Measurements from ENCODE around the gene SOCS6.

GRCh38 chr18:70365361-70365760 lies 76.5 kb downstream of the SOCS6 start:
- no peak for TF ChIP-seq YY1 (IDR thresholded peaks at IDR 0.05; ENCODE audit: low read depth)
- no peak for TF ChIP-seq TAF1 (IDR thresholded peaks at IDR 0.05; ENCODE audit: low read depth)
- no peak for TF ChIP-seq FOXM1 (IDR thresholded peaks at IDR 0.05; ENCODE audit: borderline replicate concordance, low read depth)
- TF ChIP-seq EP300 (IDR thresholded peaks at IDR 0.05; ENCODE audit: borderline replicate concordance): no peak

Measured in Ishikawa (cell line).